GM21381 (cell line): Measurements from ENCODE around the gene BBX.

Experiments used
- ATAC-seq: cut with Tn5 transposase; IDR thresholded peaks from one replicate; pipeline ENCODE4 v1.9.1; 2021; ENCODE audit warnings: mild to moderate bottlenecking, moderate library complexity; ENCODE audit not compliant: unreplicated experiment

Gene BBX

GRCh38 chr3:107738486-107739183, 215.9 kb downstream of the BBX start:
- ATAC-seq, result no peak

GRCh38 chr3:107739227-107739626, 216.5 kb downstream of the BBX start:
- no peak for ATAC-seq

- no peak for ATAC-seq
These were observed 218.5 kb downstream of the BBX start for GRCh38 chr3:107740992-107741896.

GRCh38 chr3:107745354-107745753, 222.6 kb downstream of the BBX start:
- ATAC-seq, result no peak

GRCh38 chr3:107752202-107752990, 229.6 kb downstream of the BBX start:
- no peak for ATAC-seq

GRCh38 chr3:107753494-107753893, 230.7 kb downstream of the BBX start:
- ATAC-seq, result no peak

GRCh38 chr3:107753976-107754375, 231.2 kb downstream of the BBX start:
- ATAC-seq, result no peak

GRCh38 chr3:107756649-107757048, 233.9 kb downstream of the BBX start:
- no peak for ATAC-seq

- no peak for ATAC-seq
These were observed 234.4 kb downstream of the BBX start for GRCh38 chr3:107757140-107757539.

- no peak for ATAC-seq
These were observed 237.4 kb downstream of the BBX start for GRCh38 chr3:107760144-107760543.

GRCh38 chr3:107761391-107761790, 238.6 kb downstream of the BBX start:
- no peak for ATAC-seq

- ATAC-seq, result no peak
These were observed 242.8 kb downstream of the BBX start for GRCh38 chr3:107765524-107765923.

- ATAC-seq, result no peak
These were observed 245.3 kb downstream of the BBX start for GRCh38 chr3:107767897-107768605.

GRCh38 chr3:107769882-107770281, 247.1 kb downstream of the BBX start:
- no peak for ATAC-seq

GRCh38 chr3:107772016-107772415, 249.3 kb downstream of the BBX start:
- no peak for ATAC-seq

GRCh38 chr3:107775974-107776373, 253.2 kb downstream of the BBX start:
- no peak for ATAC-seq

- ATAC-seq, result no peak
These were observed 258.5 kb downstream of the BBX start for GRCh38 chr3:107781253-107781652.

- ATAC-seq, result no peak
These were observed 259.3 kb downstream of the BBX start for GRCh38 chr3:107782054-107782453.

- ATAC-seq, result no peak
These were observed 267.9 kb downstream of the BBX start for GRCh38 chr3:107790612-107791011.

GRCh38 chr3:107791027-107791426, 268.3 kb downstream of the BBX start:
- ATAC-seq, result no peak

GRCh38 chr3:107791450-107791849, 268.7 kb downstream of the BBX start:
- no peak for ATAC-seq
